WERI-Rb-1 (cell line): ENCODE results near the gene CROCC.
A peak's percentile ranks its signal among the peaks of the same experiment; 100 is the strongest.

Experiments
- DNase-seq: peaks from one replicate; pipeline ENCODE4 v3.0.0-alpha.2; 2020
- H3K27ac ChIP-seq: fragments of 250-450 bp; sonication (Bioruptor Pico); 2 replicates; pipeline ENCODE4 v1.5.1; 2020; ENCODE audit warnings: mild to moderate bottlenecking, moderate library complexity
- H3K27me3 ChIP-seq: fragments of 250-450 bp; sonication (Bioruptor Pico); 2 replicates; pipeline ENCODE4 v1.5.1; 2021; ENCODE audit warnings: mild to moderate bottlenecking, low read depth, moderate library complexity; ENCODE audit not compliant: insufficient read depth, severe bottlenecking
- H3K36me3 ChIP-seq: fragments of 250-450 bp; sonication (Bioruptor Pico); 2 replicates; pipeline ENCODE4 v1.5.1; 2020; ENCODE audit warnings: mild to moderate bottlenecking, moderate library complexity
- H3K4me3 ChIP-seq: 2 replicates; pipeline ENCODE4 v1.5.1; 2011; ENCODE audit warnings: low read depth, mild to moderate bottlenecking, control low read depth, low read length
- H3K9me3 ChIP-seq: fragments of 250-450 bp; sonication (Bioruptor Pico); 2 replicates; pipeline ENCODE4 v1.5.1; 2021; ENCODE audit warnings: mild to moderate bottlenecking, moderate library complexity; ENCODE audit not compliant: severe bottlenecking
- CTCF ChIP-seq: IDR thresholded peaks from 2 replicates; pipeline ENCODE4 v1.5.1; 2011; ENCODE audit warnings: low read depth, mild to moderate bottlenecking, control low read depth, inconsistent platforms, low read length

Gene CROCC

GRCh38 chr1:17011092-17011438 is 89.3 kb downstream of the CROCC start:
- H3K36me3 ChIP-seq: no peaks in the 10 kb centered on the region
- no peak for DNase-seq
- no peak for TF ChIP-seq CTCF
- no peak overlapping the region for H3K27ac ChIP-seq
- H3K4me3 ChIP-seq: peak overlapping the region; percentile 72
- H3K9me3 ChIP-seq: no peaks in the 10 kb centered on the region
- no peaks in the 10 kb centered on the region for H3K27me3 ChIP-seq

- H3K27me3 ChIP-seq: no peaks in the 10 kb centered on the region
Observed at GRCh38 chr1:17011439-17012307, 89.9 kb downstream of the CROCC start, which contains the start of gene ATP13A2. TSS of gene ATP13A2 (minus strand) at chr1:17011928. CDS start at chr1:17011738, 190 bp downstream.

GRCh38 chr1:17012775-17013490 is 91.2 kb downstream of the CROCC start:
- DNase-seq: no peak
- no peak for TF ChIP-seq CTCF
- Histone ChIP-seq H3K27ac (no peak overlapping the region), H3K9me3 (no peaks in the 10 kb centered on the region), H3K36me3 (peaks cover 2% of the 10 kb centered on the region), H3K4me3 (no peak overlapping the region), H3K27me3 (no peaks in the 10 kb centered on the region)

More at GRCh38 chr1:17011439-17012307, 89.9 kb downstream of the CROCC start, which contains the start of gene ATP13A2:
- Histone ChIP-seq H3K4me3 (peak within 1 kb of the TSS; percentile 72), H3K36me3 (no peaks in the 10 kb centered on the region), H3K9me3 (no peaks in the 10 kb centered on the region), H3K27ac (peak within 1 kb of the TSS; percentile 37)
- DNase-seq: peak; percentile 93
- TF ChIP-seq CTCF: no peak

- no peak for TF ChIP-seq CTCF
Observed at GRCh38 chr1:17013491-17014320, 92.0 kb downstream of the CROCC start.

GRCh38 chr1:17014671-17015567 is 93.2 kb downstream of the CROCC start:
- no peaks in the 10 kb centered on the region for H3K9me3 ChIP-seq
- TF ChIP-seq CTCF: no peak
- no peak overlapping the region for H3K4me3 ChIP-seq
- H3K27me3 ChIP-seq: no peaks in the 10 kb centered on the region
- peaks cover 19% of the 10 kb centered on the region for H3K36me3 ChIP-seq
- no peak overlapping the region for H3K27ac ChIP-seq
- DNase-seq: no peak

More at GRCh38 chr1:17013491-17014320, 92.0 kb downstream of the CROCC start:
- no peak overlapping the region for H3K4me3 ChIP-seq
- H3K9me3 ChIP-seq: no peaks in the 10 kb centered on the region
- no peak overlapping the region for H3K27ac ChIP-seq
- H3K36me3 ChIP-seq: peaks cover 9% of the 10 kb centered on the region
- no peaks in the 10 kb centered on the region for H3K27me3 ChIP-seq
- DNase-seq: no peak
